Mesodermal cell (in vitro differentiated cells): ENCODE measurements around the gene RFX5.
A peak's percentile ranks its signal among the peaks of the same experiment; 100 is the strongest.
"Not testable (repeated sequence)": the region's sequence is repeated elsewhere in the genome, so short reads cannot be mapped to it uniquely, and the experiment has no call there.

Experiments used
- H3K27ac ChIP-seq: 2 replicates; pipeline ENCODE4 v1.7.0; 2013; ENCODE audit warnings: mild to moderate bottlenecking, low read depth, low read length, moderate library complexity; ENCODE audit not compliant: severe bottlenecking
- H3K36me3 ChIP-seq: 2 replicates; pipeline ENCODE4 v1.7.1; 2013; ENCODE audit warnings: mild to moderate bottlenecking, low read length, moderate library complexity; ENCODE audit not compliant: control insufficient read depth, insufficient read depth
- H3K4me1 ChIP-seq: one replicate; pipeline ENCODE4 v1.7.1; 2013; ENCODE audit warnings: mild to moderate bottlenecking, low read length; ENCODE audit not compliant: insufficient read depth, control insufficient read depth, poor library complexity, severe bottlenecking
- H3K4me3 ChIP-seq: 2 replicates; pipeline ENCODE4 v1.7.0; 2013; ENCODE audit warnings: low read length, control low read depth, mild to moderate bottlenecking; ENCODE audit not compliant: insufficient read depth, poor library complexity, severe bottlenecking; ENCODE audit errors: extremely low read depth
- H3K9me3 ChIP-seq: 2 replicates; pipeline ENCODE4 v1.7.1; 2013; ENCODE audit warnings: mild to moderate bottlenecking, low read length, moderate library complexity; ENCODE audit not compliant: control insufficient read depth
- WGBS, 2 experiments: methylation state at CpG; one replicate each; pipeline ENCODE4 v1.1.5; 2013; ENCODE audit warnings: missing lambda C conversion rate in 2 of 2; ENCODE audit not compliant: insufficient coverage in 2 of 2; 5-methylcytosine and 5-hydroxymethylcytosine counted together

Gene RFX5

DNA sequence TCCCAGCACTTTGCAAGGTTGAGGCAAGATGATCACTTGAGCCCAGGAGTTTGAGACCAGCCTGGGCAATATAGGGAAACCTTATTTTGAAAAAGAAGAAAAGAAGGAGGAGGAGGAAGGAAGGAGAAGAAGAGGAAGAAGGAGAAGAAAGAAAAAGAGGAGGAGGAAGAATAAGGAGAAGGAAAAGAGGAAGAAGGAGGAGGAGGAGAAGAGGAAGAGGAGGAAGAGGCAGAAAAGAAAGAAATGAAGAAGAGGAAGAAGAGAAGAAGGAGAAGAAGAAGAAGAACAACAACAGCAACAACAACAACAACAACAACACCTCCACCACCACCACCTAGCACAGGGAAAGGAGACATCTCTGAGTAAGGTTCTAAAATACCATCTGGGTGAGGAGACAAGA is 14.8 kb upstream of the RFX5 start:
- Histone ChIP-seq H3K4me3 (no peak overlapping the region), H3K4me1 (no peaks in the 10 kb centered on the region), H3K9me3 (peaks cover 12% of the 10 kb centered on the region), H3K27ac (no peak overlapping the region), H3K36me3 (peaks cover 20% of the 10 kb centered on the region)

DNA sequence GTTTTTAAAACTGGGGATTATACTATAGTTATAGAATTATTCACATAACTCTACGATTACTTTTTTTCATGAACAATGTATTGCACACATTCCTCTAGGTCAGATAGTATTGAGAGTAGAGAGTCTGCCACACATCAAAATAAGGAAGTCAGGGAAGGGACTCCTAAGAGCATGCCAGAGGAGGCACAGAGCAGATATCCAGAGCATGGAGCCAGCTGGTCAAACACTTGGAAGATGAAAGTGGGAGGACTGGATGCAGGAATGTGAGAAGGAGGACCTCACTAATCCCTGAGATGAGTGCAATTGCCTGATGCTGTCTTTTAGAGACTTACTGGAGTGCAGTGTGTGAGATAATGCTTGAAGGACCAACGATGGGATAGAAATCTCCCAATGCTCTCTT is 9.6 kb upstream of the RFX5 start:
- Histone ChIP-seq H3K36me3 (no peaks in the 10 kb centered on the region), H3K4me1 (no peaks in the 10 kb centered on the region), H3K27ac (no peak overlapping the region), H3K9me3 (peaks cover 12% of the 10 kb centered on the region), H3K4me3 (no peak overlapping the region)
- 67% methylated on average over 1 of the region's 2 CpGs; no CpG with 5 or more reads in 1 of the 2 experiments for WGBS, 2 experiments

DNA sequence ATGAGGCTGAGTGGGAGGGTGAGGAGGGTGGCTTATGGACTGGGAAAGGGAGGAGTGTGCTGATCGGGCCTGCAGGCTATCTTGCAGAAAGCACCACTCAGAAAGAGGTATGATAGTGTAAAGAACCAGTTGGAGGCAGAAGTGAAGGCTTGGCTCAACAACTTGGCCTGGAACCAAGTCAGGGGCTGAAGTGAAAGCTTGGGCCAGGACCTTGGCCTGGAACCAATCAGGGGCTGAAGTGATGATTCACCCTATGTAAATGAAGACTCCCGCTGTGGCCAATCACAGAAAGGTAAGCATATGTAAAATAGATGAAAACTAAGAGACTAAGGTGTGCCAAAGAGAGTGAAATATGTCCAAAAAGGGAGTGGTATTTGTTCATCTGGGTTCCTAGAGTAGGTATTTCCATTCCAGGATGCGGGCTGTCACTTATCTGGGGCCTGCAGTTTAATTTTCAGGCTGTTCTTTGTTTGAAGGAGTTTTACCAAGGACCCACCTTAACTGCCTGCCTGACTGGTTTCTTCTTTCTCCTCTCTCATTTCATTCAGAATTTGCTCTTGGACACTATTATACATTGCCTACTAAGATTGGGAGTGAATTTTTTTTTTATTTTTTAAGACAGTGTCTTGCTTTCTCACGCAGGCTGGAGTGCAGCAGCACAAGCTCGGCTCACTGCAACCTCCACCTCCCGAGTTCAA is 5.1 kb upstream of the RFX5 start:
- Histone ChIP-seq H3K4me1 (no peaks in the 10 kb centered on the region), H3K36me3 (no peaks in the 10 kb centered on the region), H3K9me3 (peaks cover 10% of the 10 kb centered on the region), H3K27ac (no peak overlapping the region), H3K4me3 (no peak overlapping the region)
- 93% methylated on average over 5 to 6 of the region's 6 CpGs for WGBS, 2 experiments

DNA sequence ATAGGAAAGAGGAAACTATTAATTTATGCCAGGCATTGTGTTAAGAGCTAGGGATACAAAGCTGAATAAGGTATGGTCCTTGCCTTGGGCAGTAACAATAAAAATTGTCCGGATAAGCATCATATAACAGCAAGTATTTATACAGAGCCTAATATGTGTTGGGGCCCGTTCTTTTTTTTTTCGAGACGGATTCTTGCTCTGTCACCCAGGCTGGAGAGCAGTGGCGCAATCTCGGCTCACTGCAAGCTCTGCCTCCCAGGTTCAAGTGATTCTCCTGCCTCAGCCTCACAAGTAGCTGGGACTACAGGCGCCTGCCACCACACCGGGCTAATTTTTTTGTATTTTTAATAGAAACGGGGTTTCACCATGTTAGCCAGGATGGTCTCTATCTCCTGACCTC is 3.3 kb upstream of the RFX5 start:
- peaks cover 10% of the 10 kb centered on the region for H3K9me3 ChIP-seq
- H3K4me3 ChIP-seq, H3K27ac ChIP-seq, H3K4me1 ChIP-seq, H3K36me3 ChIP-seq: not testable (repeated sequence)
- 92% methylated on average over 4 to 7 of the region's 9 CpGs for WGBS, 2 experiments

DNA sequence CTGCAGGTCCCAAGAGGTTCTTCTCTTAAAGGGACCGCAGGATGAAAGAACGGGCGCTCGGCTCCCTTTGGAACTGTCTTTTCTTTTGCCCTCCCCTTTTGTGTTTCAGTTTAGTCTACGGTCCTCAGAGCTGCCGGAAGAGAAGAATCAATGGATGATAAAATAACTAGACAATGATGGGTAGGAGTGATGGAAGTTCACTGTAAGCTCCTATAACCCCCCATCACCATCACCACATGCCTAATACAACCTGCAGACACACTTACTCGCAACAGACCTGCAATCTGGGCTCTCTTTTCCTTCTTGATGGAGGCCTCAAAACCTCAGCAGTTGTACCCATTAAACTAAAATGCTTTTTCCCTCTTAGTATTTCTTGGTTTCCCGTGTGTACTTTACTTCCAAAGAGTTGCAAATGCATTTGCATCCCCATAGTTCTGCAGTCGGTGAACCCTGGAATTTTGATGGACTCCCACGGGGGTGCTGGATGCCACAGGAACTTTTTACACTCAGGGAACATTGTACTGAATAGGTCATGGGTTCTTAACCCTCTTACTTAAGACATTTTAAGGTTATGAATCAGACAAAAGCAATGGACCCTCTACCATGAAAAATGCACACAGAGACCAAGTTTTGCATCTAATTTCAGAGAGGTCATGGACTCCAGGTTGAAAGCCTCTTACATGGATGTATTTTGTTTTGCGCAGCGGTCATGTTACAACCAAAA is 633 bp upstream of the RFX5 start:
- no peaks in the 10 kb centered on the region for H3K4me1 ChIP-seq
- peaks cover 29% of the 10 kb centered on the region for H3K36me3 ChIP-seq
- 24 to 34% methylated on average over 4 to 6 of the region's 12 CpGs for WGBS, 2 experiments
- H3K4me3 ChIP-seq, result peak overlapping the region; percentile 58
- H3K9me3 ChIP-seq, result peaks cover 10% of the 10 kb centered on the region
- peak overlapping the region; percentile 100 for H3K27ac ChIP-seq

DNA sequence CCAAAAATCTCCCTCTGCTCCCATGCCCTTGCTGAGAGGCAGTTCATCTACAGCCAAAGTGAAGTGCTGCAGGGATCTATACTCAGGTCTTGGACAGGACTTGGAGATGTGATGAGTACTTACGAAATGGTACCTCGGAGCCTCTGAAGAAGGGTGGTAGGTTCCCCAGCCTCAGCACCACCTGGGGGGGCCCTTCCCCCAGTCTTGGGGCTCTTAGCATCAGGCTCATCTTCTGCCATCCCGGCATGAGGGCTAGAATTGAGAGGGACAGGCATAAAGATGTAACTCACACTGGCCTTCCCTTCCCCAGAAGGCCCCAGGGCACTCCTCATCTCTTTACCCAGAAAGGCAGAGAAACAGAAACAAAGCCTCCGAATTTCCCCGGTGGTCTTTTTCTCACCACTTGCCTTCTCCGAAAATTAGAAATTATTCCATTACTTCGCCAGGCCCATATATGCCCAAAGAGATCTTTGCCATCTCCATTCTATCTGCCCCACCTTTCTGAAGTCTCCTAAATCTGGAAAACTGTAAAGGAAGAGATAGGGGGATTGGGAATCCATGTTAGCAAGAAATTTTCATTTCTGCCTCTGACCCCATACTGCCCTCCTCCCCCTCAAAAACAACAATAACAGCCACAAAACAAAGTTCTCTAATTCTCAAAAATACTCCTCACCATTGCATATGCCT is 827 bp downstream of the RFX5 start:
- H3K27ac ChIP-seq, result peak overlapping the region; percentile 100
- H3K4me3 ChIP-seq, result peak overlapping the region; percentile 58
- H3K9me3 ChIP-seq, result no peaks in the 10 kb centered on the region
- 49% methylated on average over 4 of the region's 7 CpGs; no CpG with 5 or more reads in 1 of the 2 experiments for WGBS, 2 experiments
- H3K36me3 ChIP-seq, result peaks cover 33% of the 10 kb centered on the region
- no peaks in the 10 kb centered on the region for H3K4me1 ChIP-seq

DNA sequence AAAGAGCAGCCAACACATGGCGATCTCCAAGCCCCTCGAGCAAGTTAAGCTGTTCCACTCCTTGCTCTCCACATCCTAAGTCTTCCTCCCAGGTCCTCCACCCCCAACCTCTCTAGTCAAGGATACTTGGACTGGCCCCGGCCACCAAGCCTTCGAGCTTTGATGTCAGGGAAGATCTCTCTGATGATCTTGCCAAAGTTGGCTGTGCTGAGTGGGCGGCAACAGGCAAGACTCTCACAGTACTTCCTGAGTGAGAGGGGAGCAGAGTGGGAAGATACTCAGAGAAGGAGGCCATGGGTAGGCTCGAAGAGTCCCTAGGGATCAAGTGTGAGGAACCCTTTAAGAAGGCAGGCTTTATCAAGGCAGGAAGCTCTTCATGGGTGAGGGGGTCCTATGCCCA is 2.8 kb downstream of the RFX5 start:
- H3K4me1 ChIP-seq, result no peaks in the 10 kb centered on the region
- H3K4me3 ChIP-seq, result no peak overlapping the region
- H3K36me3 ChIP-seq, result peaks cover 33% of the 10 kb centered on the region
- 97 to 98% methylated on average over 4 to 6 of the region's 6 CpGs for WGBS, 2 experiments
- H3K27ac ChIP-seq, result no peak overlapping the region
- H3K9me3 ChIP-seq, result no peaks in the 10 kb centered on the region

DNA sequence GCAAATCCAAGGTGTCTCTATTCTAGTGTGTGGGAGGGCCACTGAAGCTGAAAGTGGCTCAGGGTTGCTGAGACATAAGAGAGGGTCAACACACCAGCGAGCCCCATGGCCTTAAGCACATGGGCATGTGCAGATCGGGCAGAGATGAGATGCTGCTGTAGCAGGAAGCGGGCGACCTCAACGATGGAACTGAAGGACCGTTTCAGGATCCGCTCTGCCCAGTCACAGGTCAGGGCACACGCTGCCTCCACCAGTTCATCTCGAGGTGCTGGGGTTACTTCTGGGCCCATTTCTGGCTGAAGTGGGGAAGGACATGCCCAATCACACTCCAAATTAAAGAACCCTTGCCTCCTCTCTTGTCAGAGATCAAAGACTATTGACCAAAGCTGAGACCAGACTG is 3.5 kb downstream of the RFX5 start:
- Histone ChIP-seq H3K4me3 (no peak overlapping the region), H3K27ac (no peak overlapping the region), H3K36me3 (peaks cover 33% of the 10 kb centered on the region), H3K4me1 (no peaks in the 10 kb centered on the region), H3K9me3 (no peaks in the 10 kb centered on the region)
- WGBS, 2 experiments, result 83 to 84% methylated on average over 8 to 9 of the region's 9 CpGs

DNA sequence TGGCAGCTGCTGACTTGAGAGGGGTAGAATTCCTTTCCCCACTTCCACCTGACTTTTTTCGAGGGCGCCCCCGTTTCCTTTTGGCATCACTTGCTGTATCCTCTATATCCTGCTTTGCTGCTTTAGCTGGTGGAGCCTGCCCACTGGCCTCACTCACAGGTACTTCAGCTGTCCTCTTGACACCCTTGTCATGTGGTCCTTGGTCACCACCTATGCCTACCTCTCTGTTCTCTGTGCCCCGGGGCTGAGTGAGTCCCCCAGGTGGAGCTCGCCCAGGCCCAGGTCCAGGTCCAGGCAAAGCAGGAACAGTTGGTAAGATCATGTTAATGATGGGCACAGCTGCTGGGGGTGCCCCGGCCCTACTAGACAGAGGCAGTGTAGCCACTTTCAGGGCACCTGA is 4.5 kb downstream of the RFX5 start:
- Histone ChIP-seq H3K27ac (no peak overlapping the region), H3K4me1 (no peaks in the 10 kb centered on the region), H3K9me3 (no peaks in the 10 kb centered on the region), H3K36me3 (peaks cover 33% of the 10 kb centered on the region), H3K4me3 (no peak overlapping the region)
- 90 to 99% methylated on average over 2 to 5 of the region's 6 CpGs for WGBS, 2 experiments

DNA sequence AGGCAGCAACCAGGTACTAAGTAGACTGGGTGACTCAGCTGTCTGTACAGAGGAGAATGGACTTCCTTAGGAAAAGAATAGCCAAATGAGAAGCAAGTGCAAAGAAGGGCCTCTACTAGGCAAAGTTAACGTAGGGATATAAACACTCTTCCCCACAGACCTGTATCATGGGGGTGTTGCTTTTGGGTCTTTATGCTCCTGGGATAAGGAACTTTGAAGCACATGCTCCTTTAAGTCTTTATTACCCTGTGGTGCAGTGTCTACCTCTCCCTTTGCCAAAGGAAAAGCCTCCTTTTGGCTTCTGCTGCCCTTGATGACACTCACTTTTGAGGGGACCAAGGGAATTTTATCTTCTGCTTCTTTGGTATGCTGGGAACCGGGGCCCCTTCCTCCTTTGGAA is 5.0 kb downstream of the RFX5 start:
- Histone ChIP-seq H3K9me3 (no peaks in the 10 kb centered on the region), H3K4me1 (no peaks in the 10 kb centered on the region), H3K36me3 (peaks cover 33% of the 10 kb centered on the region), H3K27ac (no peak overlapping the region), H3K4me3 (no peak overlapping the region)
- 80 to 100% methylated on average over 1 of the region's 2 CpGs for WGBS, 2 experiments
